ENCODE measurements around the gene TJP1. TPM values are rescaled to one million over a fixed set of nuclear protein-coding genes. Genes with fewer than 3 reads are reported as not detected.
A peak's percentile ranks its signal among the peaks of the same experiment; 100 is the strongest.

Gene TJP1
- total and polyA plus RNA-seq, 2 of the 8 experiments (the other 6 are each of a cell fraction or from before 2014, with no cell fraction given), result 46.3 to 138 TPM

DNA sequence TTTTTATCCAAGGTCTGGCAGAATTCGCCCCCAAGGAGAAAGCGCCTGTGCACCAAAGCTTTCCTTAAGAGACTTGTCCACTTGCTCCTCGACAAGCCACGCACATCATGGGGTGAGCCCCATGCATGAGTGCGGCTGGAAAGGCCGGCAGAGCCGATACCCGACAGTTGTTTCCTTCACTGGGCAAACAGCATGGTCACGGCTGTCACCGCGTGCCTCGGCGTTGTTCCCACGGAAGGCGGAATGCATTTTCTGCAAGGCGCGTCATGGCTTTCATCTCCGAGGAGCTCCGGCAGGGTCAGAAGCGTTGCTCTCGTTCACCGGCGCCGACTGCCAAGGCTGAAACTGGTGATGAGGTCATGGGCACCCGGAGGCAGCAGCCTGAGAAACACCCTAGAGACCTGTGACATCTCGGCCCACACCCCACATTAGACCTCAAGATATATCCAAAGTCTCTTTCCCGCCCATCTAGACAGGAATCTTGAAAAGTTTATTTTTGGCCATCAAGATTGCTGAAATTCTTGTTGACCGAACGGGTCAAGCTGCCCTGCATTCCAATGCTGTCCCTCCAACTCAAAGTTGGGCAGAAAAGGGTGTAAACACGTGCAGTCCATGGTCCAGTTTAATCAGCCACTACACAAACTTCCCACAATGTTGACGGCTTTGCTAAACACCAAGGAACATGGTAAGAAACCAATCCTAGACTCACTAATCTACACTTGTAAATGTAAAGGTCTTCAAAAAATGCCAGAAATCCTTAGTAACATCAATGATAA is 604 bp upstream of the TJP1 start:
- POLR2A ChIA-PET (ENCODE audit: partially characterized antibody), result interaction anchor here (0.9 to 4.4 kb wide), 4 partner anchors 11 to 102 kb away, joined by 3 to 33 read pairs (median 13); no protein-coding TSS in a partner anchor
- Histone ChIP-seq H3K14ac (ENCODE audit: insufficient read length) (no peak overlapping the region), H3K9ac (replicated peaks in 1 of 4; ENCODE audit: extremely low read depth in 1 of 4, low read depth in 3 of 4, low read length in 3 of 4) (peak overlapping the region in 3 of 4 experiments; percentile 64 to 75 (median 68); a peak in 6 of 7 replicates), H3K4me1 (replicated peaks in 1 of 4; ENCODE audit: control insufficient read depth in 3 of 4, insufficient read depth in 4 of 4, low read length in 3 of 4) (peaks cover 0 to 5% (median 2%) of the 10 kb centered on the region in 4 experiments; a peak in 3 of 7 replicates), H3K79me2 (ENCODE audit: control insufficient read depth in 1 of 2, insufficient read depth in 2 of 2, low read length in 2 of 2) (peaks cover 0 to 36% of the 10 kb centered on the region in 2 experiments; a peak in 3 of 4 replicates), H4K91ac (replicated peaks; ENCODE audit: insufficient read length, low read length) (no peak overlapping the region), H2AFZ (ENCODE audit: low read length) (peak overlapping the region; percentile 99), H3K23ac (ENCODE audit: insufficient read length) (no peak overlapping the region), H3K4ac (replicated peaks; ENCODE audit: insufficient read length, low read depth, low read length) (no peak overlapping the region), H3K27me3 (replicated peaks in 1 of 4; ENCODE audit: control insufficient read depth in 3 of 4, extremely low read depth in 1 of 4, insufficient read depth in 3 of 4, low read length in 3 of 4) (peaks cover 0 to 6% (median 3%) of the 10 kb centered on the region in 4 experiments; a peak in 3 of 7 replicates), H2BK5ac (ENCODE audit: low read depth, low read length) (peak overlapping the region; percentile 69; the same call in 1 of the 2 replicates), H2BK12ac (ENCODE audit: low read depth, low read length) (peak overlapping the region; percentile 78), H4K8ac (ENCODE audit: extremely low read depth, insufficient read depth, low read length) (peak overlapping the region; percentile 88; the same call in 1 of the 2 replicates), H2BK15ac (ENCODE audit: low read length) (peak overlapping the region; percentile 88), H2BK120ac (replicated peaks; ENCODE audit: low read depth, low read length) (no peak overlapping the region), H3K23me2 (ENCODE audit: low read depth, low read length) (peaks cover 7% of the 10 kb centered on the region), H3K9me3 (ENCODE audit: insufficient read depth in 2 of 2, low read depth in 1 of 2, low read length in 1 of 2) (no peaks in the 10 kb centered on the region), H3K4me3 (ENCODE audit: extremely low read depth in 1 of 4, insufficient read depth in 2 of 4, low read depth in 3 of 4, low read length in 4 of 4) (peak overlapping the region; percentile 72 to 89 (median 85)), H2BK20ac (ENCODE audit: low read length) (0 out of 2 replicates have a peak overlapping the region, but pooled peaks have one; percentile 13), H3K4me2 (ENCODE audit: insufficient read depth in 1 of 2, low read depth in 2 of 2, low read length in 2 of 2) (peak overlapping the region; percentile 77 to 99), H3K79me1 (ENCODE audit: low read depth, low read length) (no peaks in the 10 kb centered on the region), H2AK5ac (ENCODE audit: low read depth, low read length) (no peak overlapping the region), H3K18ac (ENCODE audit: extremely low read depth, low read length) (peak overlapping the region; percentile 81), H3K27ac (ENCODE audit: low read depth, low read length) (peak overlapping the region; percentile 23; the same call in 1 of the 2 replicates), H3K36me3 (ENCODE audit: control insufficient read depth in 2 of 4, insufficient read depth in 4 of 4, low read length in 3 of 4) (no peaks in the 10 kb centered on the region), H4K20me1 (replicated peaks in 1 of 2; ENCODE audit: control insufficient read depth in 1 of 2, insufficient read depth in 2 of 2, low read length in 2 of 2) (peaks cover 3 to 5% of the 10 kb centered on the region in 2 experiments), H4K5ac (ENCODE audit: insufficient read length, low read depth, low read length) (no peak overlapping the region), H3K56ac (replicated peaks; ENCODE audit: insufficient read length, low read depth, low read length) (no peak overlapping the region)
- CTCF ChIA-PET (ENCODE audit: partially characterized antibody), result no interaction called here
- FAIRE-seq (peak; percentile 39), DNase-seq (ENCODE audit: low read depth in 1 of 2, low spot score in 2 of 2) (no peak)
- 16% methylated on average over 31 of the region's 31 CpGs; no CpG with 5 or more reads in 1 of the 2 experiments for WGBS, 2 experiments (ENCODE audit: extremely low coverage in 1 of 2, insufficient coverage in 1 of 2, insufficient read length in 1 of 2, insufficient replicate concordance in 2 of 2, low coverage in 1 of 2, low lambda C conversion rate in 2 of 2, missing lambda C conversion rate in 1 of 2)
- no peak for TF ChIP-seq SUZ12 (IDR thresholded peaks at IDR 0.05; ENCODE audit: low read length)
- no peak for TF ChIP-seq JUN (IDR thresholded peaks at IDR 0.05; ENCODE audit: low read depth, low read length)
- no peak for TF ChIP-seq CTBP2 (IDR thresholded peaks at IDR 0.05; ENCODE audit: borderline replicate concordance, insufficient read depth, insufficient read length, low read length)
- no peak for TF ChIP-seq BACH1 (IDR thresholded peaks at IDR 0.05; ENCODE audit: low read length)
- no peak for TF ChIP-seq BRCA1 (IDR thresholded peaks at IDR 0.05; ENCODE audit: low read depth, low read length)
- 0 out of 2 replicates have a peak, but pooled peaks have one; percentile 26 for TF ChIP-seq CREB1 (IDR thresholded peaks at IDR 0.05)
- no peak; a peak in 1 of 3 replicates for TF ChIP-seq POLR2A (IDR thresholded peaks at IDR 0.05; ENCODE audit: control extremely low read depth in 1 of 2, low read depth in 2 of 2, low read length in 2 of 2)
- TF ChIP-seq, protein P1, sequence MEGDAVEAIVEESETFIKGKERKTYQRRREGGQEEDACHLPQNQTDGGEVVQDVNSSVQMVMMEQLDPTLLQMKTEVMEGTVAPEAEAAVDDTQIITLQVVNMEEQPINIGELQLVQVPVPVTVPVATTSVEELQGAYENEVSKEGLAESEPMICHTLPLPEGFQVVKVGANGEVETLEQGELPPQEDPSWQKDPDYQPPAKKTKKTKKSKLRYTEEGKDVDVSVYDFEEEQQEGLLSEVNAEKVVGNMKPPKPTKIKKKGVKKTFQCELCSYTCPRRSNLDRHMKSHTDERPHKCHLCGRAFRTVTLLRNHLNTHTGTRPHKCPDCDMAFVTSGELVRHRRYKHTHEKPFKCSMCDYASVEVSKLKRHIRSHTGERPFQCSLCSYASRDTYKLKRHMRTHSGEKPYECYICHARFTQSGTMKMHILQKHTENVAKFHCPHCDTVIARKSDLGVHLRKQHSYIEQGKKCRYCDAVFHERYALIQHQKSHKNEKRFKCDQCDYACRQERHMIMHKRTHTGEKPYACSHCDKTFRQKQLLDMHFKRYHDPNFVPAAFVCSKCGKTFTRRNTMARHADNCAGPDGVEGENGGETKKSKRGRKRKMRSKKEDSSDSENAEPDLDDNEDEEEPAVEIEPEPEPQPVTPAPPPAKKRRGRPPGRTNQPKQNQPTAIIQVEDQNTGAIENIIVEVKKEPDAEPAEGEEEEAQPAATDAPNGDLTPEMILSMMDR (IDR thresholded peaks at IDR 0.05; ENCODE audit: control extremely low read depth in 1 of 3, insufficient read depth in 1 of 3, low read depth in 1 of 3, low read length in 3 of 3), result no peak
- peak; percentile 40; the same call in 1 of the 2 replicates for TF ChIP-seq JUND (IDR thresholded peaks at IDR 0.05; ENCODE audit: low read length)
- TF ChIP-seq SP1 (IDR thresholded peaks at IDR 0.05; ENCODE audit: low read depth, low read length), result no peak
